8988T (cell line): Measurements from ENCODE around the gene LRP8.
A peak's percentile ranks its signal among the peaks of the same experiment; 100 is the strongest.

Experiments
- DNase-seq: peaks from one replicate; pipeline ENCODE4 v3.0.0; 2011

The LRP8 gene

GRCh38 chr1:53256511-53257453 is 71.1 kb downstream of the LRP8 start:
- no peak for DNase-seq

GRCh38 chr1:53255031-53255430 is 72.8 kb downstream of the LRP8 start:
- no peak for DNase-seq

GRCh38 chr1:53254011-53254640 is 73.7 kb downstream of the LRP8 start:
- no peak for DNase-seq

GRCh38 chr1:53250325-53250724 is 77.5 kb downstream of the LRP8 start:
- no peak for DNase-seq

GRCh38 chr1:53249706-53250105 is 78.2 kb downstream of the LRP8 start:
- no peak for DNase-seq

- DNase-seq = no peak
Measured at GRCh38 chr1:53246261-53247134, 81.4 kb downstream of the LRP8 start.

GRCh38 chr1:53244141-53244540 is 83.7 kb downstream of the LRP8 start:
- DNase-seq = no peak

GRCh38 chr1:53242381-53242780 is 85.5 kb downstream of the LRP8 start:
- no peak for DNase-seq

GRCh38 chr1:53241828-53242227 is 86.0 kb downstream of the LRP8 start:
- DNase-seq = no peak

- peak; percentile 68 for DNase-seq
Measured at GRCh38 chr1:53238197-53239155, 89.4 kb downstream of the LRP8 start, which contains the start of gene MAGOH. TSS of gene MAGOH (minus strand) at chr1:53238518. CDS start at chr1:53238448, 70 bp downstream.

- DNase-seq = no peak
Measured at GRCh38 chr1:53237638-53238037, 90.2 kb downstream of the LRP8 start.

- DNase-seq = no peak
Measured at GRCh38 chr1:53220962-53221286, 106.9 kb downstream of the LRP8 start.

- DNase-seq = peak; percentile 45
Measured at GRCh38 chr1:53220171-53220961, 107.5 kb downstream of the LRP8 start, which contains the start of gene CZIB. TSS of gene CZIB (minus strand) at chr1:53220634. CDS start at chr1:53220575, 59 bp downstream.

GRCh38 chr1:53219711-53220110 is 108.2 kb downstream of the LRP8 start:
- DNase-seq = no peak

- no peak for DNase-seq
Measured at GRCh38 chr1:53218201-53218600, 109.7 kb downstream of the LRP8 start.

- no peak for DNase-seq
Measured at GRCh38 chr1:53214376-53214940, 113.4 kb downstream of the LRP8 start.

GRCh38 chr1:53210954-53211353 is 116.9 kb downstream of the LRP8 start:
- no peak for DNase-seq

GRCh38 chr1:53210352-53210751 is 117.5 kb downstream of the LRP8 start:
- no peak for DNase-seq

GRCh38 chr1:53207726-53208125 is 120.1 kb downstream of the LRP8 start:
- no peak for DNase-seq

GRCh38 chr1:53206735-53207379 is 121.0 kb downstream of the LRP8 start:
- no peak for DNase-seq
